ENCODE measurements around the gene CALB2.

Gene CALB2

GRCh38 chr16:71371237-71371636, 12.7 kb downstream of the CALB2 start:
- no peak overlapping the region for H3K27ac ChIP-seq
- no peak for TF ChIP-seq CTCF (IDR thresholded peaks at IDR 0.05)
- H3K4me3 ChIP-seq = no peak overlapping the region
- DNase-seq (ENCODE audit: low spot score) = no peak

- H3K27ac ChIP-seq = no peak overlapping the region
These were observed 14.6 kb downstream of the CALB2 start for GRCh38 chr16:71373073-71373472.

GRCh38 chr16:71376465-71377157, 18.1 kb downstream of the CALB2 start:
- no peak for DNase-seq (ENCODE audit: low spot score)
- no peak for TF ChIP-seq CTCF (IDR thresholded peaks at IDR 0.05)
- H3K27ac ChIP-seq = no peak overlapping the region
- H3K4me3 ChIP-seq = no peak overlapping the region

More at GRCh38 chr16:71373073-71373472, 14.6 kb downstream of the CALB2 start:
- no peak for DNase-seq (ENCODE audit: low spot score)
- TF ChIP-seq CTCF (IDR thresholded peaks at IDR 0.05) = no peak
- H3K4me3 ChIP-seq = no peak overlapping the region

- H3K27ac ChIP-seq = no peak overlapping the region
- H3K4me3 ChIP-seq = no peak overlapping the region
- no peak for TF ChIP-seq CTCF (IDR thresholded peaks at IDR 0.05)
- DNase-seq (ENCODE audit: low spot score) = no peak
These were observed 21.2 kb downstream of the CALB2 start for GRCh38 chr16:71379711-71380110.

GRCh38 chr16:71380831-71381230, 22.3 kb downstream of the CALB2 start:
- no peak for DNase-seq (ENCODE audit: low spot score)
- no peak overlapping the region for H3K4me3 ChIP-seq
- no peak for TF ChIP-seq CTCF (IDR thresholded peaks at IDR 0.05)
- H3K27ac ChIP-seq = no peak overlapping the region

- no peak for DNase-seq (ENCODE audit: low spot score)
- no peak for TF ChIP-seq CTCF (IDR thresholded peaks at IDR 0.05)
- H3K27ac ChIP-seq = no peak overlapping the region
- H3K4me3 ChIP-seq = no peak overlapping the region
These were observed 24.7 kb downstream of the CALB2 start for GRCh38 chr16:71383054-71383773.
